ENCODE data around the gene VSTM1. TPM values are rescaled to one million over a fixed set of nuclear protein-coding genes. Genes with fewer than 3 reads are reported as not detected.
"Not testable (repeated sequence)": the region's sequence is repeated elsewhere in the genome, so short reads cannot be mapped to it uniquely, and the experiment has no call there.

The VSTM1 gene
- total RNA-seq, 1 donor from 2014 or later, result not detected

DNA sequence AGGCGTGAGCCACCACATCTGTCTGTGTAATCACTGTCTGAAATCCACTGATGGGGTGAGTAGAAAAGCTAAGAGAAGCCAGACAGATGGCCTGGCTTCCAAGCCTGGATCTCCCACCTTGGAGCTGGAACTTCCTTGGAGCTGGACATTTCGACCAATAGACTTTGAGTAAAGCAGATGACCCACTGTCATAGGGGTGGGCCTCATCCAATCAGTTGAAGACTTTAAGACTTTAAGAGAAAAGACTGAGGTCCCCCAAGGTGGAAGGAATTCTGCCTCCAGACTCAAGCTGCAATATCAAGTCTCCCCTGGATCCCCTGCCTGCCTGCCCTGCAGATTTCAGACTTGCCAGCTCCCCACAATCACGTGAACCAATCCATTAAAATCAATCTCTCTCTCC, 20.7 kb downstream of the VSTM1 start:
- H3K4me1 Mint-ChIP-seq (ENCODE audit: low read depth), result no peaks in the 10 kb centered on the region
- no peak for DNase-seq (ENCODE audit: low spot score, unreplicated experiment)
- H3K4me3 Mint-ChIP-seq (ENCODE audit: low read depth), result no peak overlapping the region
- no peak overlapping the region for H3K27ac Mint-ChIP-seq
- H3K27me3 Mint-ChIP-seq, result peaks cover 45% of the 10 kb centered on the region
- H3K36me3 Mint-ChIP-seq (ENCODE audit: insufficient read depth), result no peaks in the 10 kb centered on the region
- TF ChIP-seq, protein P1, sequence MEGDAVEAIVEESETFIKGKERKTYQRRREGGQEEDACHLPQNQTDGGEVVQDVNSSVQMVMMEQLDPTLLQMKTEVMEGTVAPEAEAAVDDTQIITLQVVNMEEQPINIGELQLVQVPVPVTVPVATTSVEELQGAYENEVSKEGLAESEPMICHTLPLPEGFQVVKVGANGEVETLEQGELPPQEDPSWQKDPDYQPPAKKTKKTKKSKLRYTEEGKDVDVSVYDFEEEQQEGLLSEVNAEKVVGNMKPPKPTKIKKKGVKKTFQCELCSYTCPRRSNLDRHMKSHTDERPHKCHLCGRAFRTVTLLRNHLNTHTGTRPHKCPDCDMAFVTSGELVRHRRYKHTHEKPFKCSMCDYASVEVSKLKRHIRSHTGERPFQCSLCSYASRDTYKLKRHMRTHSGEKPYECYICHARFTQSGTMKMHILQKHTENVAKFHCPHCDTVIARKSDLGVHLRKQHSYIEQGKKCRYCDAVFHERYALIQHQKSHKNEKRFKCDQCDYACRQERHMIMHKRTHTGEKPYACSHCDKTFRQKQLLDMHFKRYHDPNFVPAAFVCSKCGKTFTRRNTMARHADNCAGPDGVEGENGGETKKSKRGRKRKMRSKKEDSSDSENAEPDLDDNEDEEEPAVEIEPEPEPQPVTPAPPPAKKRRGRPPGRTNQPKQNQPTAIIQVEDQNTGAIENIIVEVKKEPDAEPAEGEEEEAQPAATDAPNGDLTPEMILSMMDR (IDR thresholded peaks at IDR 0.05; ENCODE audit: unreplicated experiment), result no peak
- H3K9me3 Mint-ChIP-seq (ENCODE audit: low read depth), result no peaks in the 10 kb centered on the region

DNA sequence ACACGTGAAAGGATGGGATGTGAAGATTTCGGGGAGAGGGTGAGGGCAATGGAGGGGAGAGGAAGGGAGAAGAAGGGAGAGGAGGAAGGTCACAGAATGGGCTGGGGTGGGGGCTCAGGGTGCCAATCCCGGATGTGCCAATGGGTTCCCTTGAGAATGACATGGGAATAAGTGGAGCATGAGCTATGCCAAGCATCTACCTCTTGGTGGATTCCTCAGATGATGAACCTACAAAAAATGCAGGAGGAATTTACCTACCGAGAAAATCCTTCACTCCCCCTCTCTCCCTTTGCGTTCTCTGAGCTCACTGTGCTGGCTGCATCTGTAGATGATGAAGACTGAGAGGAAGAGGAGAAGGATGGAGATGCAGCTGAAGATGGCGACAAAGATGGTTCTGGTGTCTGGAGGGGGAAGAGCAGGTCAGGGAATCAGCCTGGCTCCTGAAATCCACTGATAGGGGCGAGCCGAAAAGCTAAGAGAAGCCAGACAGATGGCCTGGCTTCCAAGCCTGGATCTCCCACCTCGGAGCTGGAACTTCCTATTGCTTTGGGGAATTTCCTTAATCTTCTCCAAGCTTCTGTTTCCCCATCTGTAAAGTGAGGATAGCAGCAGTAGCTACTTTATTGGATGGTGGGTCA, 21.6 kb downstream of the VSTM1 start:
- H3K4me1 Mint-ChIP-seq (ENCODE audit: low read depth), result no peaks in the 10 kb centered on the region
- no peak overlapping the region for H3K27ac Mint-ChIP-seq
- no peaks in the 10 kb centered on the region for H3K9me3 Mint-ChIP-seq (ENCODE audit: low read depth)
- peaks cover 40% of the 10 kb centered on the region for H3K27me3 Mint-ChIP-seq
- DNase-seq (ENCODE audit: low spot score, unreplicated experiment), result no peak
- no peak overlapping the region for H3K4me3 Mint-ChIP-seq (ENCODE audit: low read depth)
- TF ChIP-seq, protein P1 (IDR thresholded peaks at IDR 0.05; ENCODE audit: unreplicated experiment), result no peak
- no peaks in the 10 kb centered on the region for H3K36me3 Mint-ChIP-seq (ENCODE audit: insufficient read depth)

DNA sequence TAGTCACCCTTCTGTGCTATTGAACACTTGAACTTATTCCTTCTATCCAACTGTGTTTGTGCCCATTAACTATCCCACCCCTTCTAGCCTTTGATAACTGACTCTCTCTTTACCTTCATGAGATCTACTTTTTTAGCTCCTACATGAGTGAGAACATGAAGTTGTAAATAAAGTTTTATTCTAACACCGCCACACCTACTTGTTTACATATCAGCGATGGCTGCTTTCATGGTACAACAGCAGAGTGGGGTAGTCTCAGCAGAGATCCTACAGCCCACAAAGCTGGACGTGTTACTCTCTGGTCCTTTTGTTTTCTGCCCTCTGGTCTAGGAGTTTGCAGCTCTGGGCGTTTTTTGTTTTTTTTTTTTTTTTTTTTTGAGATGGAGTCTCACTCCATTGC, 23.7 kb downstream of the VSTM1 start:
- peaks cover 28% of the 10 kb centered on the region for H3K27me3 Mint-ChIP-seq
- TF ChIP-seq, protein P1 (IDR thresholded peaks at IDR 0.05; ENCODE audit: unreplicated experiment), result no peak
- no peaks in the 10 kb centered on the region for H3K36me3 Mint-ChIP-seq (ENCODE audit: insufficient read depth)
- no peaks in the 10 kb centered on the region for H3K9me3 Mint-ChIP-seq (ENCODE audit: low read depth)
- DNase-seq (ENCODE audit: low spot score, unreplicated experiment), result no peak
- no peak overlapping the region for H3K27ac Mint-ChIP-seq
- H3K4me1 Mint-ChIP-seq (ENCODE audit: low read depth), result no peaks in the 10 kb centered on the region
- no peak overlapping the region for H3K4me3 Mint-ChIP-seq (ENCODE audit: low read depth)

DNA sequence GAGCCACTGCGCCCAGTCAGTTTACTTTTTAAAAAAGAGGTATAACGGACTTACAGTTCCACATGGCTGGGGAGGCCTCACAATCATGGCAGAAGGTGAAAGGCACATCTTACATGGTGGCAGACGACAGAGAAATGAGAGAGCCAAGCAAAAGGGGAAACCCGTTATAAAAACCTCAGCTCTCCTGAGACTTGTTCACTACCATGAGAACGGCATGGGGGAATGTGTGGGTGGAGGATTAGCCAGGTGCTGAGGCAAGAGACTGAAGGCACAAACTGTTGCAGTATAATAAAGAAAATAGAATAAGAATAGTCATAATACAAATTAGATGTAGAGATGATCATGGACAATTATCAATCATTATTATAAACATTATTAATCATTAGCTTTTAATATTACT, 27.2 kb downstream of the VSTM1 start:
- not testable (repeated sequence) for H3K4me3 Mint-ChIP-seq (ENCODE audit: low read depth); H3K4me1 Mint-ChIP-seq (ENCODE audit: low read depth); H3K27ac Mint-ChIP-seq; H3K27me3 Mint-ChIP-seq; H3K36me3 Mint-ChIP-seq (ENCODE audit: insufficient read depth); DNase-seq (ENCODE audit: low spot score, unreplicated experiment); H3K9me3 Mint-ChIP-seq (ENCODE audit: low read depth)

DNA sequence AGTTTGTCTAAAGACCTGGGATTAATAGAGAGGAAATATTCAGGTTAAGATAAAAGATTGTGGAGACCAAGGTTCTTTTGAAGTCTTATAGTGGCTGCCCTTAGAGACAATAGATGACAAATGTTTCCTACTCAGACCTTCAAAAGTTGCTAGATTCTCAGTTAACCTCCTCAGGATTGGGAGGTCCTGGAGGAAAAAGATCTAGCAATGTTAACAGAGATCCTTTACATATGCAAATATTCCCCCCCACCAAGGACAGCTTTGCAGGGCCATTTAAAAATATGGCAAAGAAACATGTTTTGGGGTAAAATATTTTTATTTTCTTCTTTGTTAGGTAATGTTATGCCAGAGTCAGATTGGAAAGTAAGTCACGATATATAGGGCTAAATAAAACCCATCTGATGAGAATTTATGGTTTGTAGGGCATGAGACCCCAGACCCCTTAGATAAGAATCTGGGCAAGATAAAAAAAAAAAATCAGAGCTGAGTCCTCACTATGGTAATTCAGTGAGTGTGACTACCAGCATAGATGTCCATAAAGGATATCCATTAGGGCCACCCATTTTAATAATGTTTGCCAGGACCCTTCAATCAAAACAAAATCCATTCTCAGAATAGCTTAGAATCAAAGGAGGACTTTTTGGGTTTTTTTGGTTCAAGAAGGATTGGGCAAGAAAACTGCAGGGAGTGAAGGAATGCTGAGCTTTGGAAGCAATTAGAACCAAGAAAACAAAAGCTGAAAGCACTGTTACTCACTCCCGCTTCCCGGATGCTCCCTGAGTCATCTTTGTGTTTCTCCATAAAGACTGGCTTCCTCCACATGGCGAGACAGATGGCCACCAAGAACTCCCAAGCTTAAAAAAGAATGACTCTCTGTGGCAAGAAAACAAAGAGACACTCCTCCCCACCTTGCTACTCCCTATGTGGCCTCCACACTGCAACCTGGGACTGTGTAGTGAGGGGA, 28.2 kb downstream of the VSTM1 start:
- TF ChIP-seq, protein P1 (IDR thresholded peaks at IDR 0.05; ENCODE audit: unreplicated experiment), result no peak
- no peak overlapping the region for H3K27ac Mint-ChIP-seq
- DNase-seq (ENCODE audit: low spot score, unreplicated experiment), result no peak
- peaks cover 12% of the 10 kb centered on the region for H3K27me3 Mint-ChIP-seq
- no peaks in the 10 kb centered on the region for H3K36me3 Mint-ChIP-seq (ENCODE audit: insufficient read depth)
- no peaks in the 10 kb centered on the region for H3K4me1 Mint-ChIP-seq (ENCODE audit: low read depth)
- no peaks in the 10 kb centered on the region for H3K9me3 Mint-ChIP-seq (ENCODE audit: low read depth)
- H3K4me3 Mint-ChIP-seq (ENCODE audit: low read depth), result no peak overlapping the region
